ENCODE data around the gene ZNRD2.
A peak's percentile ranks its signal among the peaks of the same experiment; 100 is the strongest.
"Not testable (repeated sequence)": the region's sequence is repeated elsewhere in the genome, so short reads cannot be mapped to it uniquely, and the experiment has no call there.

The ZNRD2 gene, protein sequence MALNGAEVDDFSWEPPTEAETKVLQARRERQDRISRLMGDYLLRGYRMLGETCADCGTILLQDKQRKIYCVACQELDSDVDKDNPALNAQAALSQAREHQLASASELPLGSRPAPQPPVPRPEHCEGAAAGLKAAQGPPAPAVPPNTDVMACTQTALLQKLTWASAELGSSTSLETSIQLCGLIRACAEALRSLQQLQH

DNA sequence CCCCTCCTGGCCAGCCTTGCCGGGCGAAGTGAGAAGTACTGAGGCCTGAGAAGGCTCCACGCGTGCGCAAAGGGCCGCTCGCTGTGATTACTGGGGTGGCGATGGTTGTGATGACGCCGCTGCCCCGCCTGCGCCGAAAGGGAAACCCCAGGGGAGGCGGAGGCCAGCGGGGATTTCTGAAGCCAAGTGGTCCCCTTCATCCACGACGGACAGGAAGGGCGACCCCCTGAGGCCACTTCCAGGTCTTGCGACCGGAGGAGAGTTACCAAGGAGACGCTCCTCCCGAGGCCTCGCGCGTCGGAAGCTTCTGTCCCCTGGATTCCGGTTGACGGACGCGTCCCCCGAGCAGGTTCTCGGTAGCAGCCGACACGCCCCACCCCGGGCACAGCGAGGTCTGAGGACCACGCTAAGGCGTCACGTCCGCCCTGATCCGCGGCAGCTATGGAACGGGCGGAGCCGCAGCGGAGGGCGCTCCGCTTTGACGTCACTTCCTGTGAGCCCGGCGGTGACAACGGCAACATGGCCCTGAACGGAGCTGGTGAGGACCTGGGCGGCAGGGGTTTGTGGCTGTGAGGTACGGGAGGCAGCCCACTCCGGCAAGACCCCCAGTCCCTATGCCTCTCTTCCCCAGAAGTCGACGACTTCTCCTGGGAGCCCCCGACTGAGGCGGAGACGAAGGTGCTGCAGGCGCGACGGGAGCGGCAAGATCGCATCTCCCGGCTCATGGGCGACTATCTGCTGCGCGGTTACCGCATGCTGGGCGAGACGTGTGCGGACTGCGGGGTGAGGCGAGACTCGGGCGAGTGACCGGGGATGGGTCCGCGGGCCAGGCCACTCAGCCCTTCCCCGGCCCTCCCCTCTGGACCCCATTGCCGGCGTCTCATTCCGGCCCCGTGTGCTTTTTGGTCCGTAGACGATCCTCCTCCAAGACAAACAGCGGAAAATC is at the start of gene ZNRD2:
ZNRD2 (plus strand) TSS at position 505 of the 946 bp plus-strand sequence; CDS start at position 520, 15 bp downstream.
- Histone ChIP-seq H3K27me3 (ENCODE audit: insufficient read depth, poor library complexity, severe bottlenecking) (no peaks in the 10 kb centered on the region), H3K27ac (ENCODE audit: poor library complexity, severe bottlenecking) (peak within 1 kb of the TSS; percentile 86), H3K4me1 (ENCODE audit: insufficient read depth, poor library complexity, severe bottlenecking) (peaks cover 20% of the 10 kb centered on the region), H3K4me3 (ENCODE audit: severe bottlenecking) (peak within 1 kb of the TSS; percentile 52), H3K9me3 (ENCODE audit: severe bottlenecking) (no peaks in the 10 kb centered on the region), H3K36me3 (ENCODE audit: low read depth) (peaks cover 13% of the 10 kb centered on the region)
- DNase-seq (ENCODE audit: low spot score) (peak; percentile 99), ATAC-seq (ENCODE audit: low read depth) (peak; percentile 72)
- TF ChIP-seq CTCF (IDR thresholded peaks at IDR 0.05; ENCODE audit: poor library complexity, severe bottlenecking) = peak; percentile 84

GRCh38 chr11:65521777-65522521 is 48.3 kb upstream of the ZNRD2 start:
- H3K9me3 ChIP-seq (ENCODE audit: severe bottlenecking); H3K4me3 ChIP-seq (ENCODE audit: severe bottlenecking); H3K4me1 ChIP-seq (ENCODE audit: insufficient read depth, poor library complexity, severe bottlenecking); ATAC-seq (ENCODE audit: low read depth); H3K36me3 ChIP-seq (ENCODE audit: low read depth); H3K27ac ChIP-seq (ENCODE audit: poor library complexity, severe bottlenecking); DNase-seq (ENCODE audit: low spot score); H3K27me3 ChIP-seq (ENCODE audit: insufficient read depth, poor library complexity, severe bottlenecking): not testable (repeated sequence)

DNA sequence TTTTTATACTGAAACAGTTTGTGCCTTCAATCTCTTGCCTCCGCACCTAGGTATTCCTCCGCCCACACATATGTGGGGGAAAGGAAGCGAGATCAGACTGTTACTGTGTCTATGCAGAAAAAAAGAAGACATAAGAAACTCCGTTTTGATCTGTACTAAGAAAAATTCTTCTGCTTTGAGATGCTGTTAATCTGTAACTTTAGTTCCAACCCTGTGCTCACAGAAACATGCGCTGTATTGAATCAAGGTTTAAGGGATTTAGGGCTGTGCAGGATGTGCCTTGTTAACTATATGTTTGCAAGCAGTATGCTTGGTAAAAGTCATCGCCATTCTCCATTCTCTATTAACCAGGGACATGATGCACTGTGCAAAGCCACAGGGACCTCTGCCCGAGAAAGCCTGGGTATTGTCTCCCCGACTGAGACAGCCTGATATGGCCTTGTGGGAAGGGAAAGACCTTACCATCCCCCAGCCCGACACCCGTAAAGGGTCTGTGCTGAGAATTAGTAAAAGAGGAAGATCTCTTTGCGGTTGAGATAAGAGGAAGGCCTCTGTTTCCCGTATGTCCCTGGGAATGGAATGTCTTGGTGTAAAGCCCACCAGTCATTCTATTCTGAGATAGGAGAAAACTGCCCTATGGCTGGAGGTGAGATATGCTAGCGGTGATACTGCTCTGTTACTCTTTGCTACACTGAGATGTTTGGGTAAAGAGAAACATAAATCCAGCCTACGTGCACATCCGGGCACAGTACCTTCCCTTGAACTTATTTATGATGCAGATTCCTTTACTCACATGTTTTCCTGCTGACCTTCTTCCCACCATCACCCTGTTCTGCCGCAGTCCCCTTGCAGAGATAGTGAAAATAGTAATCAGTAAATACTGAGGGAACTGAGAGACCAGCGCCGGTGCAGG is 47.3 kb upstream of the ZNRD2 start:
- H3K27ac ChIP-seq (ENCODE audit: poor library complexity, severe bottlenecking); DNase-seq (ENCODE audit: low spot score); H3K9me3 ChIP-seq (ENCODE audit: severe bottlenecking); H3K4me1 ChIP-seq (ENCODE audit: insufficient read depth, poor library complexity, severe bottlenecking); ATAC-seq (ENCODE audit: low read depth); H3K4me3 ChIP-seq (ENCODE audit: severe bottlenecking); H3K27me3 ChIP-seq (ENCODE audit: insufficient read depth, poor library complexity, severe bottlenecking): not testable (repeated sequence)
- H3K36me3 ChIP-seq (ENCODE audit: low read depth) = peaks cover 20% of the 10 kb centered on the region

DNA sequence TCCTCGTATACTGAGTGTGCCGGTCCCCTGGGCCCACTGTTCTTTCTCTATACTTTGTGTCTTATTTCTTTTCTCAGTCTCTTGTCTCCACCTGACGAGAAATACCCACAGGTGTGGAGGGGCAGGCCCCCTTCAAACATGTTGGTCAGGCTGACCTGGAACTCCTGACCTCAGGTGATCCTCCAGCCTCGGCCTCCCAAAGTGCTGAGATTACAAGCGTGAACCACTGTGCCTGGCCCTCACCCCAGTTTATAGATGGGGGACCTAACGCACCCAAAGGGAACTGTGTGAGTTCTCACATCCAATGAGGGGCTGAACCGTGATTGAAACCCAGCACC is 46.7 kb upstream of the ZNRD2 start:
- ATAC-seq (ENCODE audit: low read depth); DNase-seq (ENCODE audit: low spot score); H3K4me3 ChIP-seq (ENCODE audit: severe bottlenecking); H3K27ac ChIP-seq (ENCODE audit: poor library complexity, severe bottlenecking); H3K4me1 ChIP-seq (ENCODE audit: insufficient read depth, poor library complexity, severe bottlenecking); H3K9me3 ChIP-seq (ENCODE audit: severe bottlenecking); H3K27me3 ChIP-seq (ENCODE audit: insufficient read depth, poor library complexity, severe bottlenecking): not testable (repeated sequence)
- peaks cover 26% of the 10 kb centered on the region for H3K36me3 ChIP-seq (ENCODE audit: low read depth)

- Histone ChIP-seq H3K27me3 (ENCODE audit: insufficient read depth, poor library complexity, severe bottlenecking) (no peaks in the 10 kb centered on the region), H3K4me3 (ENCODE audit: severe bottlenecking) (no peak overlapping the region), H3K4me1 (ENCODE audit: insufficient read depth, poor library complexity, severe bottlenecking) (peaks cover 3% of the 10 kb centered on the region), H3K9me3 (ENCODE audit: severe bottlenecking) (no peaks in the 10 kb centered on the region), H3K36me3 (ENCODE audit: low read depth) (peaks cover 30% of the 10 kb centered on the region), H3K27ac (ENCODE audit: poor library complexity, severe bottlenecking) (no peak overlapping the region)
- DNase-seq (ENCODE audit: low spot score) (no peak), ATAC-seq (ENCODE audit: low read depth) (peak; percentile 9; the same call in 2 of the 3 replicates)
- TF ChIP-seq CTCF (IDR thresholded peaks at IDR 0.05; ENCODE audit: poor library complexity, severe bottlenecking) = no peak
Measured at GRCh38 chr11:65524014-65524740, 46.1 kb upstream of the ZNRD2 start.
